HG03565 (cell line): ENCODE results near the gene SLC45A3.

Experiments used
- ATAC-seq: cut with Tn5 transposase; IDR thresholded peaks from one replicate; pipeline ENCODE4 v1.9.1; 2021; ENCODE audit warnings: mild to moderate bottlenecking, moderate library complexity; ENCODE audit not compliant: unreplicated experiment

The SLC45A3 gene

GRCh38 chr1:205612104-205612503 lies 68.2 kb downstream of the SLC45A3 start:
- ATAC-seq = no peak

- ATAC-seq = no peak
Measured at GRCh38 chr1:205610901-205611466, 69.3 kb downstream of the SLC45A3 start.

GRCh38 chr1:205610036-205610435 lies 70.3 kb downstream of the SLC45A3 start:
- no peak for ATAC-seq
